Measurements from ENCODE around the gene NAP1L5.

Gene NAP1L5

DNA sequence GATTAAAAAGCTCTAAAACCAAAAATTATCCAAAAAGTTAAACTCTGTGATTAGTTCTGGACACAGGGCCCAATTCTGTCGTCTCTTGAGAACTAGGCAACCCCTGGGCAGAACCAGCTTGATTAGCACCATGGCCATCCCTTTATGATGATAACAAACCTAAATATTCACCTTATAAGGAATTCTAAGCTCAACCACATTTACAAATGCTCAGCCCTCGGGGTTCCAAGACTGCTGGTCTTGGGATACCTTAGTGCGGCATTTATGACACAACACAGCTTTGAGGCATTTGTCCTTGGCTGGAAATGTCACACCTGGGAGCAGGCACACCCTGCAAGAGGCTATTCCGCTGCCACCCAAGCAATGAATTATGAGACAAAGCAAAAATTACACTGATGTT, 27.5 kb upstream of the NAP1L5 start:
- H3K4me3 ChIP-seq (ENCODE audit: low read depth, low read length): no peak overlapping the region
- DNase-seq (ENCODE audit: low read depth): no peak

- DNase-seq (ENCODE audit: low read depth): no peak
- H3K4me3 ChIP-seq (ENCODE audit: low read depth, low read length): no peak overlapping the region
Observed at GRCh38 chr4:88724406-88724805, 26.8 kb upstream of the NAP1L5 start.

GRCh38 chr4:88722828-88723227, 25.2 kb upstream of the NAP1L5 start:
- DNase-seq (ENCODE audit: low read depth): no peak
- no peak overlapping the region for H3K4me3 ChIP-seq (ENCODE audit: low read depth, low read length)

GRCh38 chr4:88722276-88722780, 24.7 kb upstream of the NAP1L5 start:
- no peak overlapping the region for H3K4me3 ChIP-seq (ENCODE audit: low read depth, low read length)
- no peak for DNase-seq (ENCODE audit: low read depth)

DNA sequence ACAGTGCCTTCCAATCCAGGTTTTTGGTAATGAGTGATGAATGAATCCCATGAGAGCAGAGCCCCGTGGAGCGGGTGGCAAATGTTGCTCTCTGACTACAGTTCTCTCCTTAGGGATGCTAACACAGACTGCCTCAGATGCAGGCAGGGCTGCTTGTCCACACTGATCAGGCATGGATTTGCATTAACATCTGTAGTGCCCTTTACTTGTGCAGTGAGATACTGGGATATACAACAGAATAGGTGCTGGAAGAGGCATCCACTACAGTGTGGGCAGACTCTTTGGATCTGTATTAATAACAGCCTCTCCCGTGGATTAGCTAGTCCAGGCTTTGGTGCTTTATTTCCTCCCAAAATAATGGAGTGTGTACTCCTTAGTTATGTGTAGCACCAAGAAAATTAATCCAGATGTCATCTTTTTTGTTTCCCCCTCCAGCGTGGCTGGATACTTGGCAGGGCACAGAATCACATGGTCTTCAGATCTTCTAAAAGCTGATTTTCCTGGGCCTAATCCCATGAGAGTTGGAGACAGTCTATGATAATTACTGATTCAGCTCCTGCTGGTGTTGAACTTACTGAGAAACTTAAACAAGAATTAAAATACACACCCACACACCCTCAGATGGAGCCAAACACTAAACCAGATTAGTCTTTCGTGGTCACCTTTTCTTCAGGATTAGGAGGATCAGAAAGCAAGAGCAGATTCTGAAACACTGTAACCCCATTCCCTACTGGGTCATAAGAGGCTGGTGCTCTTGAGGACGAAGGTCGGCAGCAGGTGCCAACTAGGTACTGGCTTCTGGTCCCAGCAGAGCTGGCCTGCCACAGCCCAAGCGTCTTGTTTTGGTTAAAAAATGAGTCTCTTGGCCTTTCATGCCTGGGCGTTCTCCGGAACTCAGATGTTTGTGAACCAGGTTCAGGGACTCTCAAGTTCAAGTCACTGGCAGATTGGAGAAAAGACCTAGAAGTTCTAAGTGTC, 23.1 kb upstream of the NAP1L5 start:
- no peak overlapping the region for H3K4me3 ChIP-seq (ENCODE audit: low read depth, low read length)
- DNase-seq (ENCODE audit: low read depth): no peak

GRCh38 chr4:88719381-88719780, 21.8 kb upstream of the NAP1L5 start:
- H3K4me3 ChIP-seq (ENCODE audit: low read depth, low read length): no peak overlapping the region

GRCh38 chr4:88718098-88718497, 20.5 kb upstream of the NAP1L5 start:
- no peak for DNase-seq (ENCODE audit: low read depth)
- H3K4me3 ChIP-seq (ENCODE audit: low read depth, low read length): no peak overlapping the region

More at GRCh38 chr4:88719381-88719780, 21.8 kb upstream of the NAP1L5 start:
- no peak for DNase-seq (ENCODE audit: low read depth)

- no peak for DNase-seq (ENCODE audit: low read depth)
- no peak overlapping the region for H3K4me3 ChIP-seq (ENCODE audit: low read depth, low read length)
Observed at GRCh38 chr4:88713782-88714181, 16.2 kb upstream of the NAP1L5 start.

- no peak overlapping the region for H3K4me3 ChIP-seq (ENCODE audit: low read depth, low read length)
- no peak for DNase-seq (ENCODE audit: low read depth)
Observed at GRCh38 chr4:88709989-88710388, 12.4 kb upstream of the NAP1L5 start.

- H3K4me3 ChIP-seq (ENCODE audit: low read depth, low read length): no peak overlapping the region
- DNase-seq (ENCODE audit: low read depth): peak; percentile 33
Observed at GRCh38 chr4:88706574-88706973, 8.9 kb upstream of the NAP1L5 start.

GRCh38 chr4:88705805-88706492, 8.3 kb upstream of the NAP1L5 start:
- no peak overlapping the region for H3K4me3 ChIP-seq (ENCODE audit: low read depth, low read length)
- DNase-seq (ENCODE audit: low read depth): no peak

- H3K4me3 ChIP-seq (ENCODE audit: low read depth, low read length): no peak overlapping the region
- DNase-seq (ENCODE audit: low read depth): no peak
Observed at GRCh38 chr4:88705223-88705622, 7.6 kb upstream of the NAP1L5 start.

- no peak for DNase-seq (ENCODE audit: low read depth)
- no peak overlapping the region for H3K4me3 ChIP-seq (ENCODE audit: low read depth, low read length)
Observed at GRCh38 chr4:88702782-88703181, 5.2 kb upstream of the NAP1L5 start.

DNA sequence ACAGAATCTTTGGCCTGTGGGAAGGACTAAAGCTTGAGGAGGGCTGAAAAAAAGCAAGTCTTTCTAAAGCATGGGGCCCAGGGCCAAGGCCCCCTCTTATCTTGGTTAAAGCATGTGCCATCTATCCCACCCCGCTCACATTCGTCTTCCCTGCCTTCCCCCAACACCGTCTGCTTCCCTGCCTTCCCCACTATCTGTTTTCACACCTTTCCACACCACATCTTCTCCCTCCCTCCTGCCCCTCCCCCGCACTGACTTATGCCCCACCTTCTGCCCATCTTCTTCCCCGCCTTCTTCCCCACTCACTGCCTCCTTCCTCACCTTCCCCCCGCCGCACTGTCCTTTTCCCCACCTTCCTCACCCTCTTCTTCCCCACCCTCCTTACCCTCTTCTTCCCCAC, 890 bp upstream of the NAP1L5 start:
- DNase-seq (ENCODE audit: low read depth): no peak
- H3K4me3 ChIP-seq (ENCODE audit: low read depth, low read length): no peak overlapping the region

- DNase-seq (ENCODE audit: low read depth): no peak
- peak overlapping the region; percentile 52 for H3K4me3 ChIP-seq (ENCODE audit: low read depth, low read length)
Observed at GRCh38 chr4:88697141-88697540, 488 bp downstream of the NAP1L5 start.

DNA sequence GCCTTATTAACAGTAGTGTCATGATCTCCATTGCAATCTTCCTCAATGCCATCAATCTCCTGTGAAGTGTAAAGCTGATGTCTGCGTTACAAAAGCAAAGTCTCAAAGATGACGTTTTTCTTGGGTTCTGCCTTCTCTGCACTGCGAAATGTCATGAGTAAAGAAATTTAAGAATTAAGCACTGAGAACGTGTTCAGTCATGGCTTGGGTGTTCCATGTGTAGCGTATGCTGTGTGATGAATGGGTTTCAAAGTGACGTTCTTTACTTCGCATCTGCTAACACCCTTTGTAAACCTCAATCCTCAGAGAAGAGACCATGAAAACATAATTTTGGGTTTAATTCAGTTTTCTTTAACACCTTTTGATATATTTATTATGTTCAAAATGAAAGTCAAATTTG, 999 bp downstream of the NAP1L5 start:
- H3K4me3 ChIP-seq (ENCODE audit: low read depth, low read length): peak overlapping the region; percentile 52
- no peak for DNase-seq (ENCODE audit: low read depth)

- H3K4me3 ChIP-seq (ENCODE audit: low read depth, low read length): no peak overlapping the region
- no peak for DNase-seq (ENCODE audit: low read depth)
Observed at GRCh38 chr4:88693792-88694191, 3.8 kb downstream of the NAP1L5 start.

DNA sequence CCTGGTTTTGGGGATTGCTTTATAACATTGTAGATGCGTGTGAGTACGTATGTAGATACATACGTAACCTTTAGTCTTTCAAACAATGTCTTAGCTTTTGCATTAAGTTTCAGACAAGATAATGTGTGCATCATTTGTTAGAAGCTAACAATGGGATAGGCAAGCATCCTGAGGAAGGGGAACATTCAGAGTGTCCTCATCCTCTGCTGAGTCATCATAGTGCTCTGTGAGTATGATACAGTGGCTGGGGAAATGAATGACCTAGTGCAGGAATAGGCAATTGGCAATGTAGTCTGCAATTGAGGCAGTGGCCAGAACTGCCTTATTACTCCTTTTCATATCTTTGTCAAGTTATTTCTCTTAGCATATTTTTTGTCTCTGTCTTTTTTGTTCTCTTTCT, 7.3 kb downstream of the NAP1L5 start:
- no peak for DNase-seq (ENCODE audit: low read depth)
- no peak overlapping the region for H3K4me3 ChIP-seq (ENCODE audit: low read depth, low read length)

- no peak overlapping the region for H3K4me3 ChIP-seq (ENCODE audit: low read depth, low read length)
- DNase-seq (ENCODE audit: low read depth): no peak
Observed at GRCh38 chr4:88681209-88681608, 16.4 kb downstream of the NAP1L5 start.

DNA sequence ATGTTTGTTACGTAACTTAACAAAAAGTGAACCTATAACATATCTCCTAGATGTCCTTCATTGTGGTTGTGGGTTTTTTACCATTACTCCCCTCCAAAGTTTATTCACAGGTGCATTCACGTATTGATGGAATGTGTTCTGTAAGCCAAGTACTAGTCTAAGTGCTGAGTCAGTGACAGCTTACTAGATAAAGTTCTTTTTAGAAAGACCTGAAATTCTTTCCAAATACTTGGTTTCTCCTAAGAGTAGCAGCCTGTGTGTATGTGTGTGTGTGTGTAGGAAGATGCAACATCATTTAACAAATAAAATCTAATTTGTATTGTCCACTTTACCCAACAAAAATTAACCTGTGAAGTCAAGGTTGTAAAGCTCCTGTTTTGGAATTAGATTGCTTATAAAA, 22.1 kb downstream of the NAP1L5 start:
- no peak overlapping the region for H3K4me3 ChIP-seq (ENCODE audit: low read depth, low read length)
- DNase-seq (ENCODE audit: low read depth): no peak
